Thoracic aorta (tissue), 2 donors: ENCODE measurements around the gene KAZALD1. TPM values are rescaled to one million over a fixed set of nuclear protein-coding genes. Genes with fewer than 3 reads are reported as not detected.

Experiments
- ATAC-seq: fragments of 150-250 bp; one replicate; pipeline ENCODE4 v1.8.0; 2017; ENCODE audit warnings: low read depth; ENCODE audit not compliant: insufficient number of reproducible peaks, low FRiP score
- DNase-seq: peaks from one replicate; pipeline ENCODE4 v3.0.0-alpha.2; 2020; ENCODE audit warnings: low spot score
- H3K27ac ChIP-seq, 2 donors: fragments of 200-600 bp; sonication (generic); 1 replicate in 1 of 2; 2 replicates in 1 of 2; pipeline ENCODE4 v1.5.1; 2016; ENCODE audit warnings: mild to moderate bottlenecking in 2 of 2, moderate library complexity in 2 of 2
- H3K27me3 ChIP-seq: fragments of 200-600 bp; sonication (generic); replicated peaks from 2 replicates; pipeline ENCODE4 v1.6.0; 2016; ENCODE audit warnings: mild to moderate bottlenecking; ENCODE audit not compliant: insufficient read depth
- H3K36me3 ChIP-seq: fragments of 200-600 bp; sonication (generic); one replicate; pipeline ENCODE4 v1.5.1; 2016
- H3K4me1 ChIP-seq, 2 donors: fragments of 200-600 bp; sonication (generic); 1 replicate in 1 of 2; 2 replicates in 1 of 2; pipeline versions ENCODE4 v1.5.1 to v1.6.0; 2016; ENCODE audit warnings: low read depth in 2 of 2, mild to moderate bottlenecking in 1 of 2; ENCODE audit not compliant: control insufficient read depth in 1 of 2
- H3K4me3 ChIP-seq: fragments of 200-600 bp; sonication (generic); 2 replicates; pipeline ENCODE4 v1.5.1; 2016; ENCODE audit warnings: mild to moderate bottlenecking
- H3K9me3 ChIP-seq: fragments of 200-600 bp; sonication (generic); 2 replicates; pipeline ENCODE4 v1.5.1; 2016
- CTCF ChIP-seq: fragments of 200-600 bp; sonication (generic); IDR thresholded peaks from one replicate; pipeline ENCODE4 v1.5.1; 2019; ENCODE audit warnings: antibody characterized with exemption
- total RNA-seq, 2 donors: library from RNA; depleted of rRNA; stranded (reverse); fragments of >200 nt; gene quantifications; one replicate each; pipeline versions ENCODE4 v1.1.0 to v1.2.3, GENCODE V29; 2016

The KAZALD1 gene
- total RNA-seq, 2 donors from 2014 or later = 30.0 to 34.1 TPM

GRCh38 chr10:101027106-101027720 lies 34.6 kb upstream of the KAZALD1 start:
- Histone ChIP-seq H3K4me3 (no peak overlapping the region), H3K27me3 (no peaks in the 10 kb centered on the region), H3K4me1 (peaks cover 0 to 7% of the 10 kb centered on the region in 2 donors), H3K27ac (no peak overlapping the region), H3K9me3 (no peaks in the 10 kb centered on the region), H3K36me3 (no peaks in the 10 kb centered on the region)
- TF ChIP-seq CTCF = no peak
- ATAC-seq (no peak), DNase-seq (no peak)

GRCh38 chr10:101028446-101029337 lies 33.1 kb upstream of the KAZALD1 start:
- H3K27me3 ChIP-seq = no peaks in the 10 kb centered on the region
- no peak overlapping the region for H3K4me3 ChIP-seq
- DNase-seq (no peak), ATAC-seq (no peak)
- H3K36me3 ChIP-seq = no peaks in the 10 kb centered on the region
- H3K4me1 ChIP-seq = peaks cover 8 to 17% of the 10 kb centered on the region in 2 donors
- TF ChIP-seq CTCF = no peak
- H3K27ac ChIP-seq = no peak overlapping the region
- H3K9me3 ChIP-seq = no peaks in the 10 kb centered on the region

- Histone ChIP-seq H3K4me3 (no peak overlapping the region), H3K27me3 (no peaks in the 10 kb centered on the region), H3K9me3 (no peaks in the 10 kb centered on the region), H3K4me1 (peaks cover 8 to 25% of the 10 kb centered on the region in 2 donors), H3K36me3 (peaks cover 2% of the 10 kb centered on the region), H3K27ac (no peak overlapping the region)
- ATAC-seq = no peak
- DNase-seq = no peak
- no peak for TF ChIP-seq CTCF
These were observed 32.1 kb upstream of the KAZALD1 start for GRCh38 chr10:101029520-101030295.

- peaks cover 12% of the 10 kb centered on the region for H3K36me3 ChIP-seq
- DNase-seq (no peak), ATAC-seq (no peak)
- H3K27ac ChIP-seq = peak overlapping the region; percentile 99 to 100
- H3K4me3 ChIP-seq = peak overlapping the region; percentile 82
- H3K9me3 ChIP-seq = no peaks in the 10 kb centered on the region
- peaks cover 8 to 25% of the 10 kb centered on the region in 2 donors for H3K4me1 ChIP-seq
- TF ChIP-seq CTCF = no peak
- no peaks in the 10 kb centered on the region for H3K27me3 ChIP-seq
These were observed 31.2 kb upstream of the KAZALD1 start for GRCh38 chr10:101030496-101031127.
